HG03095 (cell line): ENCODE results near the gene TBCC.

Experiments
- ATAC-seq: cut with Tn5 transposase; IDR thresholded peaks from one replicate; pipeline ENCODE4 v1.9.1; 2021; ENCODE audit warnings: moderate library complexity; ENCODE audit not compliant: unreplicated experiment

Gene TBCC

GRCh38 chr6:42697268-42697655, 48.6 kb downstream of the TBCC start:
- no peak for ATAC-seq

GRCh38 chr6:42696526-42697267, 49.2 kb downstream of the TBCC start:
- no peak for ATAC-seq

- no peak for ATAC-seq
Measured at GRCh38 chr6:42694586-42694985, 51.3 kb downstream of the TBCC start.
